SU-DHL-6 (cell line): ENCODE data around the gene UNC13B.
A peak's percentile ranks its signal among the peaks of the same experiment; 100 is the strongest.

Source experiments
- H2AFZ ChIP-seq: fragments of 200-600 bp; sonication (generic); 2 replicates; pipeline ENCODE4 v1.6.1; 2014; ENCODE audit warnings: low read depth, mild to moderate bottlenecking, moderate library complexity, mixed read lengths, antibody characterized with exemption, low read length; ENCODE audit not compliant: severe bottlenecking
- H3F3A ChIP-seq: fragments of 200-600 bp; shearing (Covaris generic); 2 replicates; pipeline ENCODE4 v1.6.0; 2016; ENCODE audit warnings: antibody characterized with exemption, mild to moderate bottlenecking; ENCODE audit not compliant: insufficient read depth
- H3K27ac ChIP-seq: fragments of 200-600 bp; sonication (generic); 2 replicates; pipeline ENCODE4 v1.5.1; 2016; ENCODE audit warnings: low read depth, mild to moderate bottlenecking, low read length, moderate library complexity, mixed read lengths
- H3K27me3 ChIP-seq: fragments of 200-600 bp; sonication (generic), shearing (Covaris generic); 2 replicates; pipeline ENCODE4 v1.6.0; 2014; ENCODE audit warnings: mild to moderate bottlenecking, low read length
- H3K36me3 ChIP-seq: fragments of 200-600 bp; sonication (generic); 2 replicates; pipeline ENCODE4 v1.6.1; 2014; ENCODE audit warnings: mild to moderate bottlenecking, low read length, mixed read lengths
- H3K4me2 ChIP-seq: fragments of 300-600, 200-600 bp; shearing (Covaris generic), sonication (generic); 2 replicates; pipeline ENCODE4 v1.6.0; 2014; ENCODE audit warnings: low read length, low read depth, mild to moderate bottlenecking; ENCODE audit not compliant: poor library complexity, severe bottlenecking
- H3K4me3 ChIP-seq: fragments of 200-600 bp; sonication (generic); 2 replicates; pipeline ENCODE4 v1.5.1; 2014; ENCODE audit warnings: antibody characterized with exemption, low read length, mild to moderate bottlenecking, mixed read lengths; ENCODE audit not compliant: insufficient read depth, poor library complexity, severe bottlenecking
- H3K79me2 ChIP-seq: fragments of 200-600 bp; sonication (generic); 2 replicates; pipeline ENCODE4 v1.6.1; 2014; ENCODE audit warnings: mild to moderate bottlenecking, low read length, moderate library complexity; ENCODE audit not compliant: insufficient read depth
- H3K9ac ChIP-seq: fragments of 200-600 bp; sonication (generic); 2 replicates; pipeline ENCODE4 v1.7.0; 2014; ENCODE audit warnings: mild to moderate bottlenecking, low read length
- H3K9me2 ChIP-seq: fragments of 200-600 bp; sonication (generic); replicated peaks from 2 replicates; pipeline ENCODE4 v1.6.1; 2014; ENCODE audit warnings: low read length; ENCODE audit not compliant: insufficient read depth
- H3K9me3 ChIP-seq: fragments of 200-600 bp; sonication (generic); 2 replicates; pipeline ENCODE4 v1.6.1; 2014; ENCODE audit warnings: low read length, mixed read lengths; ENCODE audit not compliant: insufficient read depth
- H4K20me1 ChIP-seq: fragments of 200-600 bp; sonication (generic); 2 replicates; pipeline ENCODE4 v1.6.1; 2014; ENCODE audit warnings: low read depth, mild to moderate bottlenecking, antibody characterized with exemption, low read length, moderate library complexity, mixed read lengths
- CTCF ChIP-seq: fragments of 200-600 bp; sonication (generic); IDR thresholded peaks from one replicate; pipeline ENCODE4 v1.5.1; 2017; ENCODE audit warnings: antibody characterized with exemption, mild to moderate bottlenecking, low read length, moderate library complexity; ENCODE audit not compliant: insufficient read depth, poor library complexity, severe bottlenecking
- EZH2phosphoT487 ChIP-seq: fragments of 200-600 bp; sonication (generic), shearing (Covaris generic); conservative IDR thresholded peaks from 2 replicates; pipeline ENCODE4 v1.6.1; 2018; ENCODE audit warnings: mild to moderate bottlenecking, antibody characterized with exemption, low read length, moderate library complexity, mixed read lengths

The UNC13B gene

GRCh38 chr9:35258660-35259474 lies 97.1 kb downstream of the UNC13B start:
- H3K27me3 ChIP-seq = no peaks in the 10 kb centered on the region
- H3K4me2 ChIP-seq = no peak overlapping the region
- peak; percentile 93 for TF ChIP-seq CTCF
- no peak for TF ChIP-seq EZH2phosphoT487
- no peaks in the 10 kb centered on the region for H3K9me2 ChIP-seq
- H3K79me2 ChIP-seq = no peaks in the 10 kb centered on the region
- no peaks in the 10 kb centered on the region for H3K9me3 ChIP-seq
- H2AFZ ChIP-seq = no peak overlapping the region
- no peaks in the 10 kb centered on the region for H3F3A ChIP-seq
- H3K9ac ChIP-seq = no peak overlapping the region
- H3K36me3 ChIP-seq = no peaks in the 10 kb centered on the region
- H3K27ac ChIP-seq = no peak overlapping the region
- H3K4me3 ChIP-seq = no peak overlapping the region
- H4K20me1 ChIP-seq = no peaks in the 10 kb centered on the region

- no peak overlapping the region for H2AFZ ChIP-seq
- no peak overlapping the region for H3K9ac ChIP-seq
- no peaks in the 10 kb centered on the region for H4K20me1 ChIP-seq
- H3K79me2 ChIP-seq = no peaks in the 10 kb centered on the region
- H3K4me3 ChIP-seq = no peak overlapping the region
- no peaks in the 10 kb centered on the region for H3K9me3 ChIP-seq
- no peak overlapping the region for H3K27ac ChIP-seq
- no peak overlapping the region for H3K4me2 ChIP-seq
- H3K9me2 ChIP-seq = no peaks in the 10 kb centered on the region
- TF ChIP-seq CTCF (no peak), EZH2phosphoT487 (no peak)
- H3F3A ChIP-seq = no peaks in the 10 kb centered on the region
- H3K27me3 ChIP-seq = no peaks in the 10 kb centered on the region
- no peaks in the 10 kb centered on the region for H3K36me3 ChIP-seq
Observed at GRCh38 chr9:35260186-35260585, 98.4 kb downstream of the UNC13B start.

- Histone ChIP-seq H3K79me2 (no peaks in the 10 kb centered on the region), H3K27ac (no peak overlapping the region), H3K36me3 (no peaks in the 10 kb centered on the region), H3K4me2 (no peak overlapping the region), H3K9me2 (no peaks in the 10 kb centered on the region), H3K9me3 (no peaks in the 10 kb centered on the region), H2AFZ (no peak overlapping the region), H4K20me1 (no peaks in the 10 kb centered on the region), H3K27me3 (no peaks in the 10 kb centered on the region), H3K9ac (no peak overlapping the region), H3F3A (no peaks in the 10 kb centered on the region), H3K4me3 (no peak overlapping the region)
- TF ChIP-seq EZH2phosphoT487 = no peak
Observed at GRCh38 chr9:35262064-35262463, 100.3 kb downstream of the UNC13B start.

- no peaks in the 10 kb centered on the region for H3K9me2 ChIP-seq
- no peak overlapping the region for H3K9ac ChIP-seq
- H3F3A ChIP-seq = no peaks in the 10 kb centered on the region
- no peaks in the 10 kb centered on the region for H3K9me3 ChIP-seq
- no peaks in the 10 kb centered on the region for H4K20me1 ChIP-seq
- TF ChIP-seq EZH2phosphoT487 = no peak
- no peak for TF ChIP-seq CTCF
- H3K36me3 ChIP-seq = no peaks in the 10 kb centered on the region
- no peak overlapping the region for H3K27ac ChIP-seq
- no peak overlapping the region for H2AFZ ChIP-seq
- H3K4me3 ChIP-seq = no peak overlapping the region
- no peak overlapping the region for H3K4me2 ChIP-seq
- H3K27me3 ChIP-seq = no peaks in the 10 kb centered on the region
- H3K79me2 ChIP-seq = no peaks in the 10 kb centered on the region
Observed at GRCh38 chr9:35267710-35268109, 105.9 kb downstream of the UNC13B start.
